Measurements from ENCODE around the gene PARD6A. TPM values are rescaled to one million over a fixed set of nuclear protein-coding genes. Genes with fewer than 3 reads are reported as not detected.

Gene PARD6A
- total RNA-seq, result 10 to 100 TPM; 21.1 to 22.8 TPM

- Histone ChIP-seq H3K27ac (peak within 1 kb of the TSS; percentile 69 to 97 (median 96)), H3K27me3 (no peaks in the 10 kb centered on the region), H3K36me3 (replicated peaks in 1 of 2; ENCODE audit: insufficient read depth in 1 of 2, low read depth in 2 of 2) (no peaks in the 10 kb centered on the region), H3K4me1 (peaks cover 59% of the 10 kb centered on the region), H3K4me3 (peak within 1 kb of the TSS; percentile 63 to 78), H3K9me3 (no peaks in the 10 kb centered on the region)
- TF ChIP-seq CTCF (IDR thresholded peaks at IDR 0.05) (peak in 2 of 7 experiments; percentile 45 to 46), POLR2A (IDR thresholded peaks at IDR 0.05) (peak in 2 of 3 donors; percentile 49 to 53)
- DNase-seq (peak; percentile 89 to 96 (median 93)), ATAC-seq (peak; percentile 82)
- WGBS, 2 donors, result 0% methylated on average over 11 to 44 of the region's 48 CpGs
- intact Hi-C loops (cut with DNase I), result no loop called here
These were observed at the start of gene PARD6A for GRCh38 chr16:67660564-67661028. PARD6A (plus strand) TSS chr16:67660960; CDS start chr16:67661039, 79 bp downstream.

GRCh38 chr16:67613808-67614207, 47.0 kb upstream of the PARD6A start:
- WGBS, 2 donors, result 90 to 91% methylated on average over 10 of the region's 10 CpGs
- ATAC-seq, result no peak
- Histone ChIP-seq H3K27me3 (no peaks in the 10 kb centered on the region), H3K36me3 (replicated peaks in 1 of 2; ENCODE audit: insufficient read depth in 1 of 2, low read depth in 2 of 2) (peaks cover 0 to 17% of the 10 kb centered on the region in 2 donors), H3K9me3 (no peaks in the 10 kb centered on the region), H3K4me1 (no peaks in the 10 kb centered on the region), H3K27ac (no peak overlapping the region), H3K4me3 (no peak overlapping the region)
- peak in 2 of 4 donors; percentile 16 for DNase-seq
- no peak for TF ChIP-seq POLR2A (IDR thresholded peaks at IDR 0.05)
- TF ChIP-seq CTCF (IDR thresholded peaks at IDR 0.05), result no peak
- intact Hi-C loops (cut with DNase I), result no loop called here

GRCh38 chr16:67628216-67628615, 32.5 kb upstream of the PARD6A start:
- no peak for DNase-seq
- H3K36me3 ChIP-seq (replicated peaks in 1 of 2; ENCODE audit: insufficient read depth in 1 of 2, low read depth in 2 of 2), result peaks cover 6 to 40% of the 10 kb centered on the region in 2 donors
- ATAC-seq, result no peak
- H3K9me3 ChIP-seq, result no peaks in the 10 kb centered on the region
- H3K4me1 ChIP-seq, result no peaks in the 10 kb centered on the region
- intact Hi-C loops (cut with DNase I), result no loop called here
- H3K27ac ChIP-seq, result no peak overlapping the region
- no peak overlapping the region for H3K4me3 ChIP-seq
- no peaks in the 10 kb centered on the region for H3K27me3 ChIP-seq
- TF ChIP-seq CTCF (IDR thresholded peaks at IDR 0.05) (no peak), POLR2A (IDR thresholded peaks at IDR 0.05) (no peak)
- 91 to 95% methylated on average over 10 to 14 of the region's 14 CpGs for WGBS, 2 donors

- 57 to 63% methylated on average over 7 of the region's 7 CpGs for WGBS, 2 donors
- DNase-seq (no peak), ATAC-seq (no peak)
- Histone ChIP-seq H3K27ac (no peak overlapping the region), H3K9me3 (no peaks in the 10 kb centered on the region), H3K4me1 (no peaks in the 10 kb centered on the region), H3K36me3 (replicated peaks in 1 of 2; ENCODE audit: insufficient read depth in 1 of 2, low read depth in 2 of 2) (peaks cover 15 to 43% of the 10 kb centered on the region in 2 donors), H3K27me3 (no peaks in the 10 kb centered on the region), H3K4me3 (no peak overlapping the region)
- intact Hi-C loops (cut with DNase I), result no loop called here
- no peak for TF ChIP-seq CTCF (IDR thresholded peaks at IDR 0.05)
- no peak for TF ChIP-seq POLR2A (IDR thresholded peaks at IDR 0.05)
These were observed 28.2 kb upstream of the PARD6A start for GRCh38 chr16:67632415-67633172.

Data from body of pancreas (tissue), 4 donors.